Activated CD8-positive, alpha-beta T cell treated with anti-CD3 and anti-CD28 coated beads for 36 hours (primary cell): ENCODE measurements around the gene KRT23. TPM values are rescaled to one million over a fixed set of nuclear protein-coding genes. Genes with fewer than 3 reads are reported as not detected.

Source experiments
- ATAC-seq: fragments of 200-7000 bp; cut with Tn5 transposase; one replicate; pipeline ENCODE4 v1.10.0; 2021; ENCODE audit warnings: mild to moderate bottlenecking, moderate library complexity
- CTCF ChIA-PET: fragments of 350-600 bp; sonication (Branson Sonifier 250); formaldehyde crosslinking; loops from one replicate; lab custom pipeline; 2021; ENCODE audit warnings: antibody characterized with exemption; lab: Charles Lee
- POLR2A ChIA-PET: fragments of 350-600 bp; sonication (Branson Sonifier 250); formaldehyde crosslinking; loops from one replicate; lab custom pipeline; 2021; ENCODE audit warnings: antibody characterized with exemption; lab: Charles Lee
- DNase-seq: peaks from one replicate; pipeline ENCODE4 v3.0.0-alpha.2; 2020
- H3K27ac Mint-ChIP-seq: one replicate; pipeline ENCODE4 v1.8.0; 2021; ENCODE audit warnings: mild to moderate bottlenecking, mixed read lengths
- H3K27me3 Mint-ChIP-seq: one replicate; pipeline ENCODE4 v1.8.0; 2021; ENCODE audit warnings: mixed read lengths
- H3K36me3 Mint-ChIP-seq: one replicate; pipeline ENCODE4 v1.8.0; 2021; ENCODE audit warnings: low read depth, mixed read lengths
- H3K4me1 Mint-ChIP-seq: one replicate; pipeline ENCODE4 v1.8.0; 2021; ENCODE audit warnings: low read depth, mixed read lengths
- H3K4me3 Mint-ChIP-seq: one replicate; pipeline ENCODE4 v1.8.0; 2021; ENCODE audit warnings: mild to moderate bottlenecking, moderate library complexity, mixed read lengths
- H3K9me3 Mint-ChIP-seq: one replicate; pipeline ENCODE4 v1.8.0; 2021; ENCODE audit warnings: mixed read lengths
- intact Hi-C: fragments of 100-400 bp; cut with micrococcal nuclease; formaldehyde crosslinking; loops from one replicate; pipeline ENCODE4 v1.10.0; 2022
- total RNA-seq, 2 experiments: library from RNA; stranded (reverse); gene quantifications; one replicate each; pipeline ENCODE4 v1.2.3, GENCODE V29; 2021
- TF ChIP-seq, protein P1 (sequence below): fragments of 200-600 bp; IDR thresholded peaks from one replicate; pipeline ENCODE4 v1.8.0; 2022; ENCODE audit warnings: antibody characterized with exemption, mild to moderate bottlenecking

Gene KRT23, protein sequence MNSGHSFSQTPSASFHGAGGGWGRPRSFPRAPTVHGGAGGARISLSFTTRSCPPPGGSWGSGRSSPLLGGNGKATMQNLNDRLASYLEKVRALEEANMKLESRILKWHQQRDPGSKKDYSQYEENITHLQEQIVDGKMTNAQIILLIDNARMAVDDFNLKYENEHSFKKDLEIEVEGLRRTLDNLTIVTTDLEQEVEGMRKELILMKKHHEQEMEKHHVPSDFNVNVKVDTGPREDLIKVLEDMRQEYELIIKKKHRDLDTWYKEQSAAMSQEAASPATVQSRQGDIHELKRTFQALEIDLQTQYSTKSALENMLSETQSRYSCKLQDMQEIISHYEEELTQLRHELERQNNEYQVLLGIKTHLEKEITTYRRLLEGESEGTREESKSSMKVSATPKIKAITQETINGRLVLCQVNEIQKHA
- not detected for total RNA-seq

GRCh38 chr17:40937384-40937819, at the start of gene KRT23:
Gene KRT23, minus strand, starts transcription at chr17:40937646. Its CDS starts 1,043 bp downstream, at chr17:40936603.
- no peaks in the 10 kb centered on the region for H3K9me3 Mint-ChIP-seq
- intact Hi-C loops, result no loop called here
- ATAC-seq, result no peak
- TF ChIP-seq, protein P1, sequence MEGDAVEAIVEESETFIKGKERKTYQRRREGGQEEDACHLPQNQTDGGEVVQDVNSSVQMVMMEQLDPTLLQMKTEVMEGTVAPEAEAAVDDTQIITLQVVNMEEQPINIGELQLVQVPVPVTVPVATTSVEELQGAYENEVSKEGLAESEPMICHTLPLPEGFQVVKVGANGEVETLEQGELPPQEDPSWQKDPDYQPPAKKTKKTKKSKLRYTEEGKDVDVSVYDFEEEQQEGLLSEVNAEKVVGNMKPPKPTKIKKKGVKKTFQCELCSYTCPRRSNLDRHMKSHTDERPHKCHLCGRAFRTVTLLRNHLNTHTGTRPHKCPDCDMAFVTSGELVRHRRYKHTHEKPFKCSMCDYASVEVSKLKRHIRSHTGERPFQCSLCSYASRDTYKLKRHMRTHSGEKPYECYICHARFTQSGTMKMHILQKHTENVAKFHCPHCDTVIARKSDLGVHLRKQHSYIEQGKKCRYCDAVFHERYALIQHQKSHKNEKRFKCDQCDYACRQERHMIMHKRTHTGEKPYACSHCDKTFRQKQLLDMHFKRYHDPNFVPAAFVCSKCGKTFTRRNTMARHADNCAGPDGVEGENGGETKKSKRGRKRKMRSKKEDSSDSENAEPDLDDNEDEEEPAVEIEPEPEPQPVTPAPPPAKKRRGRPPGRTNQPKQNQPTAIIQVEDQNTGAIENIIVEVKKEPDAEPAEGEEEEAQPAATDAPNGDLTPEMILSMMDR, result no peak
- ChIA-PET POLR2A (no interaction called here), CTCF (no interaction called here)
- DNase-seq, result peak; percentile 38
- no peaks in the 10 kb centered on the region for H3K36me3 Mint-ChIP-seq
- H3K4me3 Mint-ChIP-seq, result no peak within 1 kb of the TSS
- H3K27ac Mint-ChIP-seq, result no peak within 1 kb of the TSS
- no peaks in the 10 kb centered on the region for H3K4me1 Mint-ChIP-seq
- H3K27me3 Mint-ChIP-seq, result peaks cover 7% of the 10 kb centered on the region

DNA sequence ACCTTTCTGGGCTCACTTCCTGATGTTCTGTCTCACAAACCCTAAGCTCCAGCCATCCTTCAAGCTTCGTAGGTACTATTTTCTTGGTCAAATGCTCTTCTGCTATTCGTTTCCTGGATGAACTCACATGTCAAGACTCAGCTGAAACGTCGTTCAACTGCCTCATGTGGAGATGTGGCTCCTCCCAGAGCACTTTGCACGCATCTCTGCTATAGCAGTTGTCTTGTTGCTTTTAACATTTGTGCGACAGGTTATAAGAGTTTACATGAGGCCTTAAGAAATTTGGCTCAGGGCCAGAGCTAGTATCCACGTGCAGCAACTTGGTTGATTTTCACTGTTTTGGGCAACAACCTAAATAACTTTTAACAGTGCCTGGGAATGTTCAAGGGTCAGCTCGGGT, 49.5 kb upstream of the KRT23 start:
- Mint-ChIP-seq H3K4me1 (no peaks in the 10 kb centered on the region), H3K27ac (no peak overlapping the region), H3K36me3 (no peaks in the 10 kb centered on the region), H3K4me3 (no peak overlapping the region), H3K27me3 (peaks cover 17% of the 10 kb centered on the region), H3K9me3 (no peaks in the 10 kb centered on the region)
- TF ChIP-seq, protein P1, result no peak
- CTCF ChIA-PET, result no interaction called here
- intact Hi-C loops, result no loop called here
- ATAC-seq (no peak), DNase-seq (no peak)
- POLR2A ChIA-PET, result no interaction called here

GRCh38 chr17:40984226-40984625, 46.8 kb upstream of the KRT23 start, which contains the start of gene KRT40:
Gene KRT40, minus strand, starts transcription at chr17:40984326. Its CDS starts 53 bp downstream, at chr17:40984273.
- peaks cover 19% of the 10 kb centered on the region for H3K27me3 Mint-ChIP-seq
- intact Hi-C loops, result no loop called here
- CTCF ChIA-PET, result no interaction called here

GRCh38 chr17:40981115-40981514, 43.7 kb upstream of the KRT23 start:
- Mint-ChIP-seq H3K4me3 (no peak overlapping the region), H3K9me3 (no peaks in the 10 kb centered on the region), H3K27ac (no peak overlapping the region), H3K4me1 (no peaks in the 10 kb centered on the region), H3K27me3 (peaks cover 15% of the 10 kb centered on the region), H3K36me3 (no peaks in the 10 kb centered on the region)
- CTCF ChIA-PET, result no interaction called here
- TF ChIP-seq, protein P1, result no peak
- intact Hi-C loops, result no loop called here
- ATAC-seq (no peak), DNase-seq (no peak)
- POLR2A ChIA-PET, result no interaction called here

More at GRCh38 chr17:40984226-40984625, 46.8 kb upstream of the KRT23 start, which contains the start of gene KRT40:
- DNase-seq (no peak), ATAC-seq (no peak)
- Mint-ChIP-seq H3K9me3 (no peaks in the 10 kb centered on the region), H3K36me3 (no peaks in the 10 kb centered on the region), H3K27ac (no peak within 1 kb of the TSS), H3K4me1 (no peaks in the 10 kb centered on the region), H3K4me3 (no peak within 1 kb of the TSS)
- POLR2A ChIA-PET, result no interaction called here
- TF ChIP-seq, protein P1, result no peak

- no peaks in the 10 kb centered on the region for H3K9me3 Mint-ChIP-seq
- H3K36me3 Mint-ChIP-seq, result no peaks in the 10 kb centered on the region
- TF ChIP-seq, protein P1, result no peak
- ATAC-seq (no peak), DNase-seq (no peak)
- H3K4me1 Mint-ChIP-seq, result no peaks in the 10 kb centered on the region
- CTCF ChIA-PET, result no interaction called here
- POLR2A ChIA-PET, result interaction anchor here (0.9 kb wide), 1 partner anchor 19 kb away, joined by 3 read pairs; no protein-coding TSS in a partner anchor
- no peak overlapping the region for H3K4me3 Mint-ChIP-seq
- H3K27ac Mint-ChIP-seq, result no peak overlapping the region
- H3K27me3 Mint-ChIP-seq, result peaks cover 15% of the 10 kb centered on the region
- intact Hi-C loops, result no loop called here
Observed at GRCh38 chr17:40980596-40980995, 43.1 kb upstream of the KRT23 start.
